Parathyroid adenoma (tissue), 2 donors: Measurements from ENCODE around the gene NRXN2.

Source experiments
- H2AFZ ChIP-seq: fragments of 300-600 bp; sonication (generic); one replicate; pipeline ENCODE4 v1.7.0; 2017; ENCODE audit warnings: antibody characterized with exemption, mild to moderate bottlenecking
- H3K27ac ChIP-seq: fragments of 300-600 bp; sonication (generic); one replicate; pipeline ENCODE4 v1.7.0; 2017
- H3K27me3 ChIP-seq: fragments of 300-600 bp; sonication (generic); one replicate; pipeline ENCODE4 v1.7.0; 2017; ENCODE audit warnings: low read length; ENCODE audit not compliant: control insufficient read depth, insufficient read depth
- H3K36me3 ChIP-seq: fragments of 300-600 bp; sonication (generic); one replicate; pipeline ENCODE4 v1.7.0; 2017; ENCODE audit warnings: low read length; ENCODE audit not compliant: control insufficient read depth, insufficient read depth
- H3K4me1 ChIP-seq: fragments of 300-600 bp; sonication (generic); one replicate; pipeline ENCODE4 v1.7.0; 2017; ENCODE audit warnings: control low read depth
- H3K4me2 ChIP-seq: fragments of 300-600 bp; sonication (generic); one replicate; pipeline ENCODE4 v1.7.0; 2017; ENCODE audit warnings: low read length
- H3K4me3 ChIP-seq: fragments of 300-600 bp; sonication (generic); one replicate; pipeline ENCODE4 v1.7.0; 2017; ENCODE audit warnings: low read depth, low read length
- H3K79me2 ChIP-seq: fragments of 300-600 bp; sonication (generic); one replicate; pipeline ENCODE4 v1.7.0; 2017; ENCODE audit warnings: control low read depth
- H3K9ac ChIP-seq: fragments of 300-600 bp; sonication (generic); one replicate; pipeline ENCODE4 v1.7.0; 2017; ENCODE audit warnings: mild to moderate bottlenecking
- H3K9me3 ChIP-seq: fragments of 300-600 bp; sonication (generic); one replicate; pipeline ENCODE4 v1.7.0; 2017; ENCODE audit warnings: low read length; ENCODE audit not compliant: control insufficient read depth
- CTCF ChIP-seq: fragments of 300-600 bp; sonication (generic); IDR thresholded peaks from one replicate; pipeline ENCODE4 v1.7.0; 2017; ENCODE audit warnings: antibody characterized with exemption, mild to moderate bottlenecking
- donor health status: primary hyperparathyroidism.

Gene NRXN2

GRCh38 chr11:64650923-64651523 is 72.0 kb downstream of the NRXN2 start:
- Histone ChIP-seq H3K4me2 (no peak overlapping the region), H3K36me3 (no peaks in the 10 kb centered on the region), H3K4me3 (no peak overlapping the region), H3K9me3 (no peaks in the 10 kb centered on the region), H3K79me2 (no peaks in the 10 kb centered on the region), H3K27me3 (no peaks in the 10 kb centered on the region), H2AFZ (no peak overlapping the region), H3K4me1 (no peaks in the 10 kb centered on the region), H3K9ac (no peak overlapping the region), H3K27ac (no peak overlapping the region)
- peak; percentile 11 for TF ChIP-seq CTCF

- H3K4me3 ChIP-seq: no peak overlapping the region
- H3K79me2 ChIP-seq: no peaks in the 10 kb centered on the region
- H3K27me3 ChIP-seq: no peaks in the 10 kb centered on the region
- H3K4me1 ChIP-seq: no peaks in the 10 kb centered on the region
- H3K27ac ChIP-seq: no peak overlapping the region
- no peak overlapping the region for H2AFZ ChIP-seq
- no peaks in the 10 kb centered on the region for H3K36me3 ChIP-seq
- H3K9me3 ChIP-seq: no peaks in the 10 kb centered on the region
- TF ChIP-seq CTCF: no peak
- H3K4me2 ChIP-seq: no peak overlapping the region
- no peak overlapping the region for H3K9ac ChIP-seq
These were observed 73.7 kb downstream of the NRXN2 start for GRCh38 chr11:64649291-64649697.

GRCh38 chr11:64648551-64648950 is 74.4 kb downstream of the NRXN2 start:
- Histone ChIP-seq H3K9me3 (no peaks in the 10 kb centered on the region), H3K4me1 (no peaks in the 10 kb centered on the region), H3K79me2 (no peaks in the 10 kb centered on the region), H3K4me2 (no peak overlapping the region), H2AFZ (no peak overlapping the region), H3K27ac (no peak overlapping the region), H3K27me3 (no peaks in the 10 kb centered on the region), H3K4me3 (no peak overlapping the region), H3K36me3 (no peaks in the 10 kb centered on the region), H3K9ac (no peak overlapping the region)
- no peak for TF ChIP-seq CTCF

- Histone ChIP-seq H3K27me3 (no peaks in the 10 kb centered on the region), H2AFZ (no peak overlapping the region), H3K36me3 (no peaks in the 10 kb centered on the region)
These were observed 75.8 kb downstream of the NRXN2 start for GRCh38 chr11:64647019-64647779.

More at GRCh38 chr11:64647019-64647779, 75.8 kb downstream of the NRXN2 start:
- Histone ChIP-seq H3K4me3 (no peak overlapping the region), H3K4me2 (no peak overlapping the region), H3K79me2 (no peaks in the 10 kb centered on the region), H3K9me3 (no peaks in the 10 kb centered on the region), H3K9ac (no peak overlapping the region), H3K4me1 (no peaks in the 10 kb centered on the region), H3K27ac (no peak overlapping the region)
- no peak for TF ChIP-seq CTCF
